Measurements from ENCODE around the gene C11orf68.
A peak's percentile ranks its signal among the peaks of the same experiment; 100 is the strongest.
"Not testable (repeated sequence)": the region's sequence is repeated elsewhere in the genome, so short reads cannot be mapped to it uniquely, and the experiment has no call there.

Gene C11orf68

GRCh38 chr11:65911682-65912568, 6.9 kb downstream of the C11orf68 start:
- peak; percentile 57 for DNase-seq

- no peak for DNase-seq
Observed at GRCh38 chr11:65907878-65908277, 11.0 kb downstream of the C11orf68 start.

- no peak for DNase-seq
Observed at GRCh38 chr11:65906602-65907001, 12.3 kb downstream of the C11orf68 start.

GRCh38 chr11:65903715-65904114, 15.1 kb downstream of the C11orf68 start:
- no peak for DNase-seq

GRCh38 chr11:65903068-65903481, 15.8 kb downstream of the C11orf68 start:
- DNase-seq = no peak

GRCh38 chr11:65900899-65901180, 18.0 kb downstream of the C11orf68 start:
- no peak for DNase-seq

- no peak for DNase-seq
Observed at GRCh38 chr11:65900125-65900898, 18.6 kb downstream of the C11orf68 start, which contains the start of gene FOSL1. TSS of gene FOSL1 (minus strand) at chr11:65900388. CDS start at chr11:65900339, 49 bp downstream.

GRCh38 chr11:65899356-65900124, 19.3 kb downstream of the C11orf68 start:
- DNase-seq = no peak

- DNase-seq = no peak
Observed at GRCh38 chr11:65898656-65899355, 20.1 kb downstream of the C11orf68 start.

GRCh38 chr11:65897020-65897471, 21.8 kb downstream of the C11orf68 start:
- no peak for DNase-seq

GRCh38 chr11:65896034-65896999, 22.5 kb downstream of the C11orf68 start:
- DNase-seq = no peak

GRCh38 chr11:65895482-65895981, 23.3 kb downstream of the C11orf68 start:
- DNase-seq = no peak

- DNase-seq = no peak
Observed at GRCh38 chr11:65894034-65894591, 24.7 kb downstream of the C11orf68 start.

GRCh38 chr11:65892661-65893317, 26.1 kb downstream of the C11orf68 start:
- DNase-seq = no peak

- DNase-seq = not testable (repeated sequence)
Observed at GRCh38 chr11:65892137-65892540, 26.7 kb downstream of the C11orf68 start.

- peak; percentile 31 for DNase-seq
Observed at GRCh38 chr11:65891219-65892136, 27.4 kb downstream of the C11orf68 start.

GRCh38 chr11:65890324-65891218, 28.3 kb downstream of the C11orf68 start, which contains the start of gene CCDC85B:
TSS of gene CCDC85B (plus strand) at chr11:65890673. CDS start at chr11:65890784, 111 bp downstream.
- DNase-seq = peak; percentile 96

Measured in NCI-H1092 treated with DMSO at 0.1 percent for 48 hours (cell line).